Hepatocyte (in vitro differentiated cells): ENCODE results near the gene TNNI3K.

Source experiments
- CTCF ChIP-seq: fragments of 200-600 bp; sonication (generic); IDR thresholded peaks from 2 replicates; pipeline ENCODE4 v1.5.1; 2016; ENCODE audit warnings: antibody characterized with exemption, mild to moderate bottlenecking; ENCODE audit not compliant: poor library complexity
- EZH2 ChIP-seq: fragments of 200-600 bp; sonication (generic); IDR thresholded peaks from 2 replicates; pipeline ENCODE4 v1.6.1; 2016; ENCODE audit warnings: antibody characterized with exemption, mild to moderate bottlenecking, borderline replicate concordance

GRCh38 chr1:74367175-74367813 is 132.1 kb downstream of the TNNI3K start:
- TF ChIP-seq CTCF (no peak), EZH2 (no peak)
